SKM-1 treated with dmso at 0.1 percent for 144 hours (cell line): ENCODE results near the gene LRRC4B.

ENCODE experiments used
- DNase-seq: peaks from one replicate; lab custom pipeline; 2025; ENCODE audit not compliant: unreplicated experiment; lab: John Stamatoyannopoulos, UW

Gene LRRC4B

DNA sequence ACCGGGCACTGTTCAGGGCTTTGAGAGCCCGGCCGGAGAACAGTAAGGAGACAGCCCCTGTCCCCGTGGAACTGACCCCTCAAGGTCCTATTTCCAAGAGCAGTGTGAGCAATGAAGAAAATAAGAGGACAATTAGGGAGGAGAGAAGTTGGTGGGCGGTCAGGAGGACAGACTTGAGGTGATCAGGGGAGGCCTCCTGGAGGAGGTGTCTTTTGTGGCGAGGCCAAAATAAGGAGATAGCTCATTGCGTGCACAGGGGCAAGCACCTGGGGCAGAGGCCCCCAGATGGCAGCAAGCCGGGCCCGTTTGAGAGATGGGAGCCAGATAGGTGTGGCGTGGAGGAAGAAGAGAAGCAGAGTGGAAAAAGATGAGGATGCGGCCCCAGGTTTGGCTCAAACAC, 2.8 kb upstream of the LRRC4B start:
- DNase-seq, result no peak

- DNase-seq, result no peak
These were observed 1.8 kb upstream of the LRRC4B start for GRCh38 chr19:50569938-50570540.

GRCh38 chr19:50568728-50569698, 778 bp upstream of the LRRC4B start:
- no peak for DNase-seq

DNA sequence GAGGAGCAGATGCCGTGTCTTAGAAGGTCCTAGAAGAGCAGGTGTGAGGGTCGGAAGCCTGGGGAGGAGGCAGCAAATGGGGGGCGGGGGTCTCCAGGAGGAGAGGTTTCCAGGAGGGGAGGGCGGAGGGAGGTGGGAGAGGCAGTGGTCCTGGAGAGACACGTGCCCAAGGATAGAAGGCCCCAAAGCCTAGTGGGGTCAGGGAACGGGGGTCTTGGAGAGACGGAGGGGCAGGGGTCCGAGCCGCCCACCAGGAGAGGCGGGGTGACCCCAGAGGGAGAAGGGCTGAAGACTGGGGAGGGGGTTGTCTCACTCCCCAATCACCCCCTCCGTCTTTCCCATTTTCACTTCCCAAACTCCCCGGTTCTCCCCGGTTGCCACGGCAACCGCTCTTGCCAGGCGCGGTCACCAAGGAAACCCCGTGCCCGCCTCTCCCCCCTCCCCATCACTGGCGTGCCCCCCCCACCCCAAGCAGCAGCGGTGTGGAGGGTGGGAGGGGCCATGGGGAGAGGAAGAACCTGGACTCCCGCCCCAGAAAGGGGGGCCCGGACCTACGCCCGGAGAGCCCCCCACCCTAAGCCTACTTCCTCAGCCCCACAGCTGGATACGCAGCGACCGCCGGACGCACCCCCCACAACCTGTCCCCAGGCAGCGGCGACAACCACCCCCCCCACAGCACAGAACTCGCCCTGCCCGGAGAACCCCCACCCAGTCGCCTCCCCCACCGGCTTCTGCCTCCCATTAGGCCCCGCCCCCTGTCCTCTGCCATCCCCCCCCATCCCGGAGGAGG, 988 bp downstream of the LRRC4B start:
- no peak for DNase-seq

GRCh38 chr19:50565984-50566903, 2.0 kb downstream of the LRRC4B start:
- DNase-seq, result no peak

GRCh38 chr19:50564229-50565105, 3.8 kb downstream of the LRRC4B start:
- DNase-seq, result no peak

DNA sequence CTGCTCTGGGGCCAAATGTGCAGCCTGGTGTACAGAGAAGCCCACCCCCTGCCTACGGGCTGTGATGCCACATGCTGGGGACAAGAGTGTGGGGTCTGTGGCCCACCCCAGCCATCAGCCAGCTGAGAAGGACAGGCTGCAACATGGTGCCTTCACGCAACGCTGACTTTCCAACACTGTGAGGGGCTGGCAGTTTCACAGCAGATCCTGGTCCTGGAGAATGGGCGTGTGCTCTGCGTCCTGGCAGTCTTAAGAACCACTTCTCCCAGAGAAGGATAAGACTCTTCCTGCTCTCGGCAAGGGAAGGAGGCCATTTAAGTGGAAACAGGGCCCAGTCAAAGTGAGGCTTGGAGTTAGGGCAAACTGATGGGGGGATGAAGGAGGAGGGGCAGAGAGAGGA, 4.6 kb downstream of the LRRC4B start:
- no peak for DNase-seq

DNA sequence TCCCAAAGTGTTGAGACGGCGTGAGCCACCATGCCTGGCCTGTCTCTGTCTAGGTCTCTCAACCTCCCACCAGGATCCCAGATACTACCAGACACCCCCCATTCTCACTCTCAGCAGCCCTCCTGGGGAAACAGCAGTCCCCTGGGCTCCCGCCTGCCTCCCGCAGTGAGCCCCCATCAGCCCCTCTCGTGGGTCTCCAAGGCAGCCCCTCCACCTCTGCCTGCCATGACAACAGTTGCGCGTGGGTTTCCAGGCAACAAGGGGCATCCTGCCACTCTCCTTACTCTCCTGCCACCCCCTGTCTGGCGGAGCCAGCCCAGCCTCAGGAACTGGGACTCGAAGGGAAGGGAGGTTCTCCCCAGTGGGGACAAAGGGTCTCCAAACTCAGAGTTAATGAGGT, 5.2 kb downstream of the LRRC4B start:
- no peak for DNase-seq

- no peak for DNase-seq
These were observed 5.9 kb downstream of the LRRC4B start for GRCh38 chr19:50562329-50562728.

GRCh38 chr19:50559636-50560035, 8.6 kb downstream of the LRRC4B start:
- no peak for DNase-seq

DNA sequence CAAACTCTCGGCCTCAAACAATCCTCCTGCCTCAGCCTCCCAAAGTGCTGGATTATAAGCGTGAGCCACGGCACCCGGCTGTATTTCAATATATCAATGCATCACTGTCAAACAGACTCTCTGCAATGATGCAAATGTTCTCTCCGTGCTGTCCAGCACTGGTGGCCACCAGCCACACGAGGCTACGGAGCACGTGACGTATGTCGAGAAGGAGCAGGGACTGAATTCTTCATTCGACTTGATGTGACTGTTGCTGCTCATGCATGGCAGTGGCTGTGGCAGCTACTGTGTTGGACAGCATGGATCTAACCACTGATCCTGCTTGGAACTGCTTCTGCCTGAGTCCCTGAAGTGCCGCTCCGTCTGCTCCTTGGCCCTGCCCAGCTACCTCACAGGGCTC, 9.8 kb downstream of the LRRC4B start:
- no peak for DNase-seq

- no peak for DNase-seq
These were observed 10.2 kb downstream of the LRRC4B start for GRCh38 chr19:50558039-50558438.

DNA sequence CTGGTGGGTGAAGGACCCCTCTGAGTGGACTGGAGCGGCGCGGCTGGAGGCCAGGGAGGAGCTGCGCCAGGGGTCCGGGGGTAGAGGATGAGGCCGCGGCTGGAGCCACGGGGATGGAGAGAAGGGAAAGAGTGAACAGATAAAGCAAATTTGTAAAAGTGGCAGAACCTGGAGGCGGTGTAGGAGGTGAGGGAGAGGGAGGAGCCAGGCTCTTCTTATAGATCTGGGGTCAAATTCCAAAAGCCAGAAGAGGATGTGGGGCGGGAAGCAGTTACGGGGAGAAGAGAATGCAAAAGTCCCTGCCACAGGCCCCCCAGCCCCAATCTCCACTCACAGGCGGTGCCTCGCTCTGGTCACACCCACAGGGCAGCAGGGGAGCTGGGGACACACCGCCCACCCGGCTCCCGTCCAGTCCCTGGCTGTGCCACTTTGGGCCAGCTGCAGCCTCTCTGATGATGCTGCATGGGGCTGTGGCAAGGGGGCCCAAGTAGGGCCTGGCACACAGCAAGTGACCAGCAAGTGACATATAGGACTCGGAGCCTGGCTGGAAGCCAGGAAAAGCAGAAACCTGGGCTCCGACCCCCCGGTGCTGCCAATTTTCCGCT, 11.1 kb downstream of the LRRC4B start:
- no peak for DNase-seq

DNA sequence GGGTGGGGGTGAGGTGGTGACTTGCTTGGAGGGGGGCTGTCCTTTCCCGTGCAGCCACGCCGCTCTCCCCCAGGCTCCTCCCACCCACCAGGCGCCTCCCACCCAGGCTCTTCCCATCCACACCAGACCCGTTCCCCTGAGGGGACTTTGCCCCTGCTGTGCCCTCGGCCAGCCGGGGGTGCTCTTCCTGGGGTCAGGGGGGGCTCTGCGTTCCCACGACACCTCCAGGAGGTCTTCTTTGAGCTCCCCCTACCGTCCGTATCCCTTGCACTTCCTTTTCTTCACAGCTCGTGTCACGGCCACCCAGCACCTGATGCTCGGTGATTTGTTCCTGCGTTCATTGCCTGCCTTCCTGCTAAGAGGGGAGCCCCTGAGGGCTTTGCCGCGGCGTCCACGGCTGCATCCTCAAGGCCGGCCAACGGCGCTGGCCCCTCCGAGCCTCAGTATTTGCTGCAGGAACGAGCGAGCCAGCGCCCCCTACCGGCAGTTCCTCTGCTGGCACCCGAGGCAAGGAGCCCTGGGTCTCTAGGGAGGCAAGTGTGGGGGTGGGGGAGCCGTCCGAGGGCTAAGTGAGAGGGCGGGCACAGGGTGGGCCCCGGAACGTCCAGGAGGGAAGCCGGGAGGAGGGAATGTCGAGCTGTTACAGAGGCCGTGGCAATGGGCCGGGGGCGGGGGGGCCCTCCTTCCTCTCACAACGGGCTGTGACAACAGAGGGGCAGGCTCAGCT, 11.8 kb downstream of the LRRC4B start:
- DNase-seq, result peak; percentile 30

DNA sequence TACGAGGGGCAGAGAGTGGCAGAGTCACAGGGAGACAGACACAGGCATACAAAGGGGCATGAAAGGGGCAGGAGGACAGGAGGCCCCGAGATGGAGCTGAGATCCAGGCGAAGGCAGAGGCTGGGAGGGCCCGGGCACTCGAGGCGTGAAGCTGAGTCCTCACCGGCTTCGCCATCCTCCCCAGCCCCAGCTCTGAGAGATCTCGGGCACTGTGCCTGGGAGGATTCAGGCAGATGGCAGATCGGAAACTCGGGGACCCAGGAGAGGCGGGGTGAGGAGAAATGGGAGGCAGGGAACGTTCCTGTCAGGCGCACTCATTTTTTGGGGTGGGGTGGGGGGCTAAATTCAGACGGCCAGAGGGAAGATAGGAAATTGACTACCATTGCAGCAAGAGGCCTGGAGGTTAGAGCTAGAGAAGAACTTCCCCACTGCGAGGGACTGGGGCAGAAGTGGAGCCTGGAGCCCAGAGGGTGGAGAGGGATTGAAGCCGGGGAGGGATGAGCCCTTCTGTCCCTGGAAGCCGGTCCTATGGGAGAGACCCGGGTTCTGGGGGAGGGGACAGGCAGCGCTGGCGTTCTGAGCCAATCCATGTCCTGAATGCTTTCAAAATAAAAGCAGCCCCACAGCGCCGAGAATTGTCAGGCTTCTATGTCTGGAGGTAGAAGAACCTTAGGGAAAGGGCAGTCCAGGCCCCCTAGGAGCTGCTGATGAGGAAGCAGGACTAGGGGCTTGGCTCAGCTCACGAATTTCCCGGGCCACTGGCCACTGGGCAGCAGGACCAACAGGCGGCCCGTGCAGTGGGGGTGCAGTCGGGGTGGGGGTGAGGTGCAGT, 12.6 kb downstream of the LRRC4B start:
- DNase-seq, result no peak

DNA sequence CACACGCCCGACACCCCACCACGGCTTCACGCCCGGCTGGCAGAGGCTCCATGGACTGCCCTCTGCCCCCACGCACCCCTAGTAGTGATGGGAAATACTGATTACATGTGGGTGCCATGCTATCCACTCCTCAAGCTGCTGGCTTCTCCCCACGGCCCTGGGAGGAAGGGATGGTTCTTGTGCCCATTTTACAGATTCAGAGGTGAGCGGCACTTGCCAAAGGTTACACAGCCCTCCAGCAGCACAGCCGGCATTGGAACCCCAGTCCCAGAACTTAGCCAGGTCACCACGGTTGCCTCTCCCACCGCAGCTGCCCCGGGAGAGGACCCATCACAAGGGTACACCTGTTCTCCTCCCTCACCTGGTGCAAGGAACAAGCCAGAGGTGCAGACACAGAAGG, 13.2 kb downstream of the LRRC4B start:
- no peak for DNase-seq

DNA sequence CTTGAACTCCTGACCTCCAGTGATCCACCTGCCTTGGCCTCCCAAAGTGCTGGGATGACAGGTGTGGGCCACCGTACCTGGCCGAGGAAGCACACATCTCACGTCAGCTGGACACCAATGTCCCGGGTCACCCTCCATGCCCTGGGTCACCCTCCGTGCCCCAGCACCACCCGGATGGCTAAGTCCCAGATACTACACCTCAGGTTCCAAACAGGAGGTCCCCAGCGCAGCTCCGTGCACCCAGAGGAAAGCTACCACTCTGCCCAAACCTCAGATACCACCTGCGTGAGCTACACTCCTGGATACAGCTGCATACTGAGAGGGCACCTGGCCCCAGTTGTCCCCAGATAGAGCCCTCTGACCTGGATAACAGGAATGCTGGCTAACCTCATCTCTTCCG, 14.0 kb downstream of the LRRC4B start:
- DNase-seq, result no peak
